GM18507 (cell line): ENCODE results near the gene HNRNPF.

ENCODE experiments used
- DNase-seq: peaks from one replicate; pipeline ENCODE4 v3.0.0; 2011; ENCODE audit warnings: low read depth; ENCODE audit not compliant: insufficient read length; ENCODE audit errors: extremely low spot score
- FAIRE-seq: peaks from 2 replicates; lab custom pipeline; 2011; peaks lifted over from hg19 to GRCh38; lab: Jason Lieb, UNC

The HNRNPF gene

GRCh38 chr10:43384252-43385221, 24.4 kb downstream of the HNRNPF start:
- no peak for DNase-seq
- no peak for FAIRE-seq

- FAIRE-seq = no peak
These were observed 25.6 kb downstream of the HNRNPF start for GRCh38 chr10:43383204-43383971.

DNA sequence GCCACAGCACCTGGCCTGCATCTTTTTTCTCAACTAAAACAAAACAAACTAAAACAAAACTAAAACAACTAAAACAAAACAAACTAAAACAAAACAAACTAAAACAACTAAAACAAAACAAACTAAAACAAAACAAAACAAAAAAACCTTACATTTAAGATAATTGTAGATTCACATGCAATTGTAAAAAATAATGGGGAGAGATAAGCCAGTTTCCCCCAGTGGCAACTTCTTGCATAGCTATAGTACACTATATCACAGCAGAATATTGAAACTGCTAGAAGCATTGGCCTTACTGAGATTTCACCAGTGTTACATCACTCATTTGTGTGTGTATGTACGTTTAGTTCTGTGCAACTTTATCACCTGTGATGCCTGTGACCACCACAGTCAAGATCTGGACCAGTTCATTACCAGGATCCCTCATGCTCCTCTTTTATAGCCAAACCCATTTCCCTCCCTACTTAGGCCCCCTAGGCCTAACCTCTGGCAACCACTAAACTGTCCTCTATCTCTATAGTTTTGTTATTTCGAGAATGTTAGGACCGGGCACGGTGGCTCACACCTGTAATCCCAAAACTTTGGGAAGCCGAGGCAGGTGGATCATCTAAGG, 28.3 kb downstream of the HNRNPF start:
- FAIRE-seq (peak; percentile 29), DNase-seq (no peak)

More at GRCh38 chr10:43383204-43383971, 25.6 kb downstream of the HNRNPF start:
- no peak for DNase-seq

GRCh38 chr10:43377424-43377883, 31.5 kb downstream of the HNRNPF start:
- FAIRE-seq (no peak), DNase-seq (no peak)

GRCh38 chr10:43376828-43377423, 32.1 kb downstream of the HNRNPF start:
- no peak for DNase-seq
- no peak for FAIRE-seq

DNA sequence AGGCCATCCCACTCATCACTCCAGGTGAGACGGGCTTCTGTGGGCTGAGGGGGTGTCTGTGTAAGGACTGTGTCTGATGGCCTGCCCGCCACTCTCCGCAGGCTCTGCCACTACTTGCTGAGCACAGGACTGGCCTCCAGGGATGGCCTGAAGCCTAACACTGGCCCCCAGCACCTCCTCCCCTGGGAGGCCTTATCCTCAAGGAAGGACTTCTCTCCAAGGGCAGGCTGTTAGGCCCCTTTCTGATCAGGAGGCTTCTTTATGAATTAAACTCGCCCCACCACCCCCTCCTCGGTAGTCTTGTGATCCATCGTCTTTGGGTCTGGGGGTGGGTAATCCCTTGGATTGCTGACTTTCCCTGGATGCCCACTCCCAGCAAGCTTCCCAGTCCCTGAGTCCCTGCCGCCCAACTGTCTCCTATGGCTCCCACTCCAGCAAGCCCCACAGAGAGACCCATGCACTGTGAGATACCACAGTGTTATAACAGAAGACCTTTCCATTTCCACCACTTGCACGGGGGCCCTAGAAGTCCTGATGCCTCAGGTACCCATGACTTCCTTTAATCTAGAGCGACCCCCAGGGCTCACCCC, 32.8 kb downstream of the HNRNPF start:
- DNase-seq (no peak), FAIRE-seq (no peak)

DNA sequence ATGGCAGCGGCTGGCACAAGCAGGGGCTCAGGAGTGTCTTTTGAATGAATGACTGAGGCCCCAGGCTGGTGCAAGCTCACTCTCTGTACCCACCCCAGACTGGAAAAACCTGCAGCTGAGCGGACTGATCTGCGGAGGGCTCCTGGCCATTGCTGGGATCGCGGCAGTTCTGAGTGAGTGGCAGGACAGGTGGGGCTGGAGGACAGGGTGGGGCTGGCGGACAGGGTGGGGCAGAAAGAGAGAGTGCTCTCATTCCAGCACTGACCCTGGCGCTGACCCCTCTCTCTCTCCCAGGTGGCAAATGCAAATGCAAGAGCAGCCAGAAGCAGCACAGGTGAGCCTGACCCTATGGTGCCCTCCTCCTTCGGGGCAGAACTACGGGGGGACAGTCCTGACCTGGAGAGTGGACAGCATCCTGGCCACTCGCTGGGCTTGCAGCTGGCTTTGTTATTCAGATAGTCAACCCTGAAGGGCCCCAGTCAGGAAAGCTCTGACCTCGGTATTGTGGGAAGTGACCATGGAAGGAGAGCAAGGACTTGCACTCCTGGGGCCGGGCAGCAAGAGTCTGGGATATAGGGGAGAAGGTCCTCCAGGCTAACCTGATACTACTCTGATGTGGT, 33.5 kb downstream of the HNRNPF start:
- FAIRE-seq = no peak
- DNase-seq = no peak

DNA sequence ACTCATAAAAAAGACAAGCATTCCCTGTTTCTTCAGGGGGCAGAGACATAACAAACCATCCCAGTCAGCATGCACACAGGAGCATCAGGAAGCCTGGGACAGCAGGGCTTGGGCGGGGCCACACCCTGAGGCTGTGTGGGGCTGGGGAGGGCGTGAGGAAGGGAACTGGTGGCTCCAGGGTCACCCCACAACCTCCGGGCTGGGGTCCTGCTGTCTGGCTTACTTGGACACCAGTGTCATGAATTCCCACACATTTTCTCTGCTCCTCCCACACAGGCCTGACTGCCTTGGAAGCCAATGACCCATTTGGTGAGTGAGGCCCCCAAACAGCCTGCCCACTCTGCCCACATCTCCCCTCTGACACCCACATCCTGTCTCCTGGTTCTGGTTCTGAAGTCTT, 34.8 kb downstream of the HNRNPF start:
- FAIRE-seq = no peak

GRCh38 chr10:43373461-43373860, 35.5 kb downstream of the HNRNPF start:
- FAIRE-seq (no peak), DNase-seq (no peak)

More for the DNA sequence above, 34.8 kb downstream of the HNRNPF start:
- DNase-seq = no peak

GRCh38 chr10:43372765-43373361, 36.1 kb downstream of the HNRNPF start:
- FAIRE-seq (no peak), DNase-seq (no peak)

GRCh38 chr10:43371418-43371817, 37.6 kb downstream of the HNRNPF start, which contains the start of gene FXYD4:
TSS of gene FXYD4 (plus strand) at chr10:43371636. CDS start at chr10:43373747, 2,111 bp downstream.
- FAIRE-seq (no peak), DNase-seq (no peak)

GRCh38 chr10:43370671-43371215, 38.2 kb downstream of the HNRNPF start:
- DNase-seq (no peak), FAIRE-seq (no peak)

DNA sequence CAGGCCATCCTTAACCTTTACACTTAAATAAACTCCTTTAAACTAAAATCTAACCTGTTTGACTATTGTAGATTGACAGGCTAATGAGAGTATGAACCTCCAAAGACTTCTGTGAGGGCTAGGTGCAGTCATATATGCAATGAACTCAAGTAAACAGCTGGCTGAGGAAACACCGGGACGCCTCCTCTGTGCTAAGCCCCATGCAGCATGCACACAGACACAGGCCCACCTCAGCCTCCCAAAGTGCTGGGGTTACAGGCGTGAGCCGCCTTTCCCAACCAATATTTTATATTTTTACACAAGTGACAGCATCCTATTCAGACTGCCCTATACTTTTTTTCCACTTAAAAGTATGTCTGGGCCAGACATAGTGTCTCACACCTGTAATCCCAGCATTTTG, 39.1 kb downstream of the HNRNPF start:
- FAIRE-seq = no peak
- no peak for DNase-seq

- no peak for DNase-seq
- FAIRE-seq = no peak
These were observed 44.0 kb downstream of the HNRNPF start for GRCh38 chr10:43365001-43365400.

DNA sequence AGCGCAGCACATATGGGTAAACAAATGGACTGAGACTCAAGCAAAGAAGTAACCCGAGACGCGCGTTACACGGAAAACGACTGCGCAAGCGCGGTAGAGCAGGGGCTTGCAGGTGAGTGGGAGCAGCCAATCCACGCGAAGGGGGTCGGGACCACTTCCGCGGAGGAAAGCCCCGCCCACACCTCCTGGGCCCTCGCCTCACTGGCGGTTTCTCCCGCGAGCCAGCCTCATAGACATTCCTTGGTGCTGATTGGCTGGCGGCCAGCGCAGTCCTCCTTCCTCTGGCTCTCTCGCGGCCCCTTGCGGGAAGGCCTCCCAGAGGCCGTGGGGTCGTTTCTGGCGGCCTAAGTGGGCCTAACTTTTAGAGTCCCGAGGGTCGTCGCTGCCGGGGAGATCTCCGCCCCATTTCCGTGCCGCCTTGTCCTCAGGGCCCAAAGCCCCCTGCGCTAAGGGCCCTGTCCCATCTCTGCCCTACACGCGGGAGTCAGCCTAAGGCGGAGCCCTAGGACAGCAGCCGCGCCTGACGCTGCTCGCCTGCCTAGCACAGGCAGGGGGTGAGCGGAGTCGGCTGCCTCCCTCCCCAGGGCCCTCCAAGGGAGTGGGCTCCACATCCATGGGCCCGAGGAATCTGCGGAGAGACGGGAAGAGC, 46.7 kb downstream of the HNRNPF start:
- FAIRE-seq (peak; percentile 99), DNase-seq (peak; percentile 96)

DNA sequence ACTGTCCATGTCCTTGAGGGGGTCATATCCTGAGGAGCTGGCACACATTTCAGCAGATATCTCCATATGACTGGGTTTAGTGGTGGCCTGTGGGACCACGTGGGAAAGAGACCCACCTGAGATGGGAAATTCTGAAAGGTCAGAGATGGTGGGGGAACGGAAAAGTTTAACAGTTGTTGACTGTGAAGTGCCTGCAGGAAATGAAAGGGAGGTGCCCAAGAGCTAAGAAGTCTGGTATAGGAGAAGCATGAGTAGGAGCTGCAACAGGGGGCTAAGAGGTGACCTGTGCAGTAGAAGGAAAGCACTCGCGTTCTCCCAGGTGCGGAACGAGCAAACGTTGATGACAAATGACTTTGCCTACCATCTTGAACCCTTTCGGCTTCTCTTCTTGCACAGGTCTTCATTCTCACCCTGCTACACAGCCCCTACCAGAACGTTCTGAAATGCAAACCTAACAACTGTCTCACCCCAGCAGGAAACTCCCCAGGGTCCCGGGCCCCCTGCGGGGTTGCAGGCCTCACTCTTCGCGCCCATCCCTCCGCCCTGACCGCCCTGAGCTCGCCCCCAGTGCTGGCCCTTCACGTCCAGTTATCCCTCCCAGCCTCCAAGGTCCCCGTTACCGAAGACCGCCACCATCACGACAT, 47.3 kb downstream of the HNRNPF start:
- FAIRE-seq (peak; percentile 21), DNase-seq (no peak)

DNA sequence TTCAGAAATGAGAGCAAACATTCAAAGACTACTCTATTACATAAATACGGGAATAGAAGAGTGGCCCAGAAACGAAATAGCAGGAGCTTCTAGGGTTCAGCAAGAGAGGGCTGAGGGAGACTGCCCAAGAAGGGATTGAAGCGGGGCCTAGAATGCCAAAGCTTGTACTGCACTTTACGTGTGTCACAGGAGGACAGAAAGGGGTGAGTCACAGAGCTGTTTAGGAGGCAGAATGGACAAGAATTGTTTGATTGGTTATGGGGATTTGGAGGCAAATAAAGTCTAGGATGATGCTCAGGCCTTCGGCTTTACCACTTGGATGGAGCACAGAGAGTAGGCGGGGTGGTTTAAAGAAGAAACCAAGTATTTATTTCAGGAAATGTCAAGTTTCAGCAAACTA, 48.9 kb downstream of the HNRNPF start:
- DNase-seq = no peak
- FAIRE-seq = no peak
